ENCODE data around the gene VSIG4.

VSIG4 gene

DNA sequence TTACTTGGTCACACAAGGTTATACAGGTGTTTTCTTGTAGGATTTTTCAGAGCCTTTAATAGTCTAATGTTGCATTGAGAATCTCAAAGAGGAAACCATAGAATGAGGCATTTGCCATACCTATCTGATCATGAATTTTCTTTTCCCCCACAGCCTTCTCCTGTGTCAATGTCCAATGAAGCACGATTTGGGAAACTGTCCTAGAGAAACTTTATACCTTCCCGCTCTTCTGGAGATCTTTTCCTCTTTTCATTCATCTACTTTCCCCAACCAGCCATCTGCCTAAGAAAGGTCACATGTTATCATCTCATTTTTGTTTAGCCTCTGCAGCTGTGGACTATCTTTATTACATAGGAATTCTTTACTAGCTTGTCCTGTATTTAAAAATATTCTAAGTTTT is 19.9 kb downstream of the VSIG4 start:
- Histone ChIP-seq H3K4me3 (ENCODE audit: insufficient read length, low read depth) (no peak overlapping the region), H3K9ac (ENCODE audit: insufficient read length, low read depth) (no peak overlapping the region), H3K27me3 (ENCODE audit: insufficient read depth, insufficient read length) (no peaks in the 10 kb centered on the region), H3K36me3 (ENCODE audit: insufficient read depth, insufficient read length, low read length) (no peaks in the 10 kb centered on the region), H3K4me1 (ENCODE audit: insufficient read depth, insufficient read length) (no peaks in the 10 kb centered on the region), H3K9me3 (ENCODE audit: insufficient read depth, low read length) (no peaks in the 10 kb centered on the region)
- no peak for DNase-seq (ENCODE audit: low read depth, low spot score)
- TF ChIP-seq SUZ12 (IDR thresholded peaks at IDR 0.05; ENCODE audit: extremely low read depth, insufficient read depth, insufficient read length), result no peak
- no peak for TF ChIP-seq YY1 (IDR thresholded peaks at IDR 0.05; ENCODE audit: insufficient read depth, insufficient read length)
- no peak for TF ChIP-seq ZNF274 (IDR thresholded peaks at IDR 0.05; ENCODE audit: low read depth, low read length)

DNA sequence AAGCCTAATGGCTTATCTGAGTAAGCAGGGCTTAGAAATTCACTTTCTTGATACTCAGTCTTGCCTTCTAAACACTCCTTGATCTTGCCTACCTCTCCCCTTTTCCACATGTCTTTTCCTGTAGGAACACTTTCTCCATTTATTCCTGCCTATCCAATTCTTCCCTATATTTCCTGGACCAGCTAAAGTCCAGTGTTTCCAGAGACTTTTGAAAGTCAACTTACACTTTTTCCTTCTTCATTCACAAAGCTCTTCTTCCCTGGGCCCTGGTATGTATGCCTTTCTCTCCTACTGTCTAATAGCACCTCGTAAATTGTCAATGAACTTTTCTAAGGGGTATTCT is 20.6 kb downstream of the VSIG4 start:
- Histone ChIP-seq H3K9me3 (ENCODE audit: insufficient read depth, low read length) (no peaks in the 10 kb centered on the region), H3K36me3 (ENCODE audit: insufficient read depth, insufficient read length, low read length) (no peaks in the 10 kb centered on the region), H3K9ac (ENCODE audit: insufficient read length, low read depth) (no peak overlapping the region), H3K27me3 (ENCODE audit: insufficient read depth, insufficient read length) (no peaks in the 10 kb centered on the region), H3K4me3 (ENCODE audit: insufficient read length, low read depth) (no peak overlapping the region), H3K4me1 (ENCODE audit: insufficient read depth, insufficient read length) (no peaks in the 10 kb centered on the region)
- TF ChIP-seq YY1 (IDR thresholded peaks at IDR 0.05; ENCODE audit: insufficient read depth, insufficient read length), result no peak
- no peak for TF ChIP-seq SUZ12 (IDR thresholded peaks at IDR 0.05; ENCODE audit: extremely low read depth, insufficient read depth, insufficient read length)
- no peak for TF ChIP-seq ZNF274 (IDR thresholded peaks at IDR 0.05; ENCODE audit: low read depth, low read length)
- no peak for DNase-seq (ENCODE audit: low read depth, low spot score)

DNA sequence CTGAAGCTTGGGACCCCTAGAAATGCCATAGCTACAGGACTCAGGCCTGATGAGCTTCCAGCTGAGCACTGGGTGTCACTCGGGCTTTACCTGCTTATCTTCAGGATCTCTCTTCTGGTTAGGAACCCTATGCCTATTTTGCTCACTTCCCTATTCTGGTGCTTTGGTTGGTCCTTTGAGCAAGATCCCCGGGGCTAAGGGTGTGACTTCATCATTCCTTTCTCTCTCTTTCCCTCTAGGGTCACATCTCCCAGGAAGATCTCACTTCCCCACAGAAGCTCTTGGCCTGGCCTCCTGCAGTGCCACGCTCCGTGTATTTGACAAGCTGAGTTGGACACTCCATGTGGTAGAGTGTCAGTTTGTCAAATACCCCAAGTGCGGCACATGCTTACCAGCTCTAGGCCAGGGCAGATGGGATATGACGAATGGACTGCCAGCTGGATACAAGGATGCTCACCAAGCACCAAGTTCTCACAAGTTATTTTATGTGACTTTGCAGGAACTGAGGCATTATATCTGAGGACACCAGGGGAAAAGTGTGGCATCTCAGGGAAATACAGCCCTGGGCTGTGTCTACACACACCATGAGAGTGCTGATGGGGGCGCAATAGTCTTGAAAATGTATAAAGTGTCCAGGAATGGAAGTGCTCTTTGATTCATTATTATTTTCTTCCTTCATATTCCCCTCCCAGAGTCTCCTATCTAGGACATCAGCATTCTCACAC is 21.1 kb downstream of the VSIG4 start:
- H3K9ac ChIP-seq (ENCODE audit: insufficient read length, low read depth), result no peak overlapping the region
- DNase-seq (ENCODE audit: low read depth, low spot score), result no peak
- H3K9me3 ChIP-seq (ENCODE audit: insufficient read depth, low read length), result no peaks in the 10 kb centered on the region
- H3K27me3 ChIP-seq (ENCODE audit: insufficient read depth, insufficient read length), result no peaks in the 10 kb centered on the region
- TF ChIP-seq YY1 (IDR thresholded peaks at IDR 0.05; ENCODE audit: insufficient read depth, insufficient read length), result no peak
- no peak for TF ChIP-seq SUZ12 (IDR thresholded peaks at IDR 0.05; ENCODE audit: extremely low read depth, insufficient read depth, insufficient read length)
- TF ChIP-seq ZNF274 (IDR thresholded peaks at IDR 0.05; ENCODE audit: low read depth, low read length), result no peak
- H3K4me1 ChIP-seq (ENCODE audit: insufficient read depth, insufficient read length), result no peaks in the 10 kb centered on the region
- no peaks in the 10 kb centered on the region for H3K36me3 ChIP-seq (ENCODE audit: insufficient read depth, insufficient read length, low read length)
- no peak overlapping the region for H3K4me3 ChIP-seq (ENCODE audit: insufficient read length, low read depth)

DNA sequence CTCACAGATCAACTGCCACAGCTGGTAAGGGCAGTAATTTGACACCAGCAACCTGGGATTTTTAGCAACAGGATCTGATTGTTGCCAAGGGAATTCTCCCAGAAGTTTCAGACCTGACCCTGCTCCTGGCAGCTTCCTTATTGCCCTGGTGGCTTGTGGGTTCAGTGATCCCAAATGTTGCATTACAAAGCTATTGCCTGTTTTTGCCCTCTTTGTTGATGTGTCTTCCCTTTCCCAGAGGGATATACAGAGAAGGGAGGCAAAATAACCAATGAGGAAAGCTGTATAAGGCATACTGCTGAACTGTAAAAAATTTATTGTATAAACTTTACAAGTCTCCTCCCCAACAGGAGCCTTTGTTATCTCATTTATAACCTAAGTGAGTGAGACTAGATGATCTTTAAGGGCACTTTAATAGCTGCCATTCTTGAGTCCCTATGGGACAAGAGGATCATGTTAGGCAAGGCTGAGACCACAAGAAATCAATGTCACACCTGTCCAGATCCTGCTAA is 22.2 kb downstream of the VSIG4 start:
- TF ChIP-seq ZNF274 (IDR thresholded peaks at IDR 0.05; ENCODE audit: low read depth, low read length) (no peak), SUZ12 (IDR thresholded peaks at IDR 0.05; ENCODE audit: extremely low read depth, insufficient read depth, insufficient read length) (no peak), YY1 (IDR thresholded peaks at IDR 0.05; ENCODE audit: insufficient read depth, insufficient read length) (no peak)
- no peaks in the 10 kb centered on the region for H3K9me3 ChIP-seq (ENCODE audit: insufficient read depth, low read length)
- H3K4me3 ChIP-seq (ENCODE audit: insufficient read length, low read depth), result no peak overlapping the region
- H3K9ac ChIP-seq (ENCODE audit: insufficient read length, low read depth), result no peak overlapping the region
- H3K4me1 ChIP-seq (ENCODE audit: insufficient read depth, insufficient read length), result no peaks in the 10 kb centered on the region
- no peaks in the 10 kb centered on the region for H3K36me3 ChIP-seq (ENCODE audit: insufficient read depth, insufficient read length, low read length)
- DNase-seq (ENCODE audit: low read depth, low spot score), result no peak
- no peaks in the 10 kb centered on the region for H3K27me3 ChIP-seq (ENCODE audit: insufficient read depth, insufficient read length)

DNA sequence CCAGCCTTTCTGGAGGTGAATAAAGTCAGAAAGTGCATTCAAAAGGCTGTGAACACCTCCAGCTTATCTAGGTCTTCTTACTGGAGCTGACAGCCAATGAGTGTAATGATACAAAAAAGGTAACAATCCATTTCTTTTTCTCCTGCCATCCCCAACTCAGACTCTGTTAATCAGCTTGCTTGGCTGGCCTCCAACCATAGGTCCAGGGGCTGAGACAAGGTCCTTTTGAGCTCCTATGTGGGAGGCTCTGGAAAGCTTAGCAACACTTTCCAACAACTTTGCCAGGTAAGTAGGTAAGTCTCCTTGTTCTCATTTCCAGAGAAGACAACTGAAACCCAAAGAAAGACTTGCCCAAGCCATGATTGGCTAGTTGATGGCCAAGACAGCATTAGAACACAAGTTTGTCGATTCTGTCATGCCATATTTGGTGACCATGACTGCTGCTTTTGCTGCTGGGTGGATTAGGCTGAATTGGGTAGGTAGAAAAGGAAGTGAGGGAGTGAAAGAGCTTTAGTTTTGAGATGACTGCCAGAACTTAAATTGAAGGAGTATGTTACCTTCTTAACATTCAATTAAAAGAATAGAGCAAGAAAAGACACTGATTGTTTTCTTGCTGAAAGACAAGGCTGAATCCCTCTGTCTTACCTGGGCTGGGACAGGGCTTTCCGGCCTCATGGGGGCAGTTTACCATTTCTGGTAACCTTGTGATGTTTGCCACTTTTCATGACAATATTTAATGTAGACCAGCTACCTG is 22.8 kb downstream of the VSIG4 start:
- no peak overlapping the region for H3K4me3 ChIP-seq (ENCODE audit: insufficient read length, low read depth)
- TF ChIP-seq YY1 (IDR thresholded peaks at IDR 0.05; ENCODE audit: insufficient read depth, insufficient read length), result no peak
- TF ChIP-seq SUZ12 (IDR thresholded peaks at IDR 0.05; ENCODE audit: extremely low read depth, insufficient read depth, insufficient read length), result no peak
- no peak for TF ChIP-seq ZNF274 (IDR thresholded peaks at IDR 0.05; ENCODE audit: low read depth, low read length)
- no peak overlapping the region for H3K9ac ChIP-seq (ENCODE audit: insufficient read length, low read depth)
- H3K36me3 ChIP-seq (ENCODE audit: insufficient read depth, insufficient read length, low read length), result no peaks in the 10 kb centered on the region
- no peaks in the 10 kb centered on the region for H3K27me3 ChIP-seq (ENCODE audit: insufficient read depth, insufficient read length)
- no peak for DNase-seq (ENCODE audit: low read depth, low spot score)
- no peaks in the 10 kb centered on the region for H3K9me3 ChIP-seq (ENCODE audit: insufficient read depth, low read length)
- no peaks in the 10 kb centered on the region for H3K4me1 ChIP-seq (ENCODE audit: insufficient read depth, insufficient read length)

DNA sequence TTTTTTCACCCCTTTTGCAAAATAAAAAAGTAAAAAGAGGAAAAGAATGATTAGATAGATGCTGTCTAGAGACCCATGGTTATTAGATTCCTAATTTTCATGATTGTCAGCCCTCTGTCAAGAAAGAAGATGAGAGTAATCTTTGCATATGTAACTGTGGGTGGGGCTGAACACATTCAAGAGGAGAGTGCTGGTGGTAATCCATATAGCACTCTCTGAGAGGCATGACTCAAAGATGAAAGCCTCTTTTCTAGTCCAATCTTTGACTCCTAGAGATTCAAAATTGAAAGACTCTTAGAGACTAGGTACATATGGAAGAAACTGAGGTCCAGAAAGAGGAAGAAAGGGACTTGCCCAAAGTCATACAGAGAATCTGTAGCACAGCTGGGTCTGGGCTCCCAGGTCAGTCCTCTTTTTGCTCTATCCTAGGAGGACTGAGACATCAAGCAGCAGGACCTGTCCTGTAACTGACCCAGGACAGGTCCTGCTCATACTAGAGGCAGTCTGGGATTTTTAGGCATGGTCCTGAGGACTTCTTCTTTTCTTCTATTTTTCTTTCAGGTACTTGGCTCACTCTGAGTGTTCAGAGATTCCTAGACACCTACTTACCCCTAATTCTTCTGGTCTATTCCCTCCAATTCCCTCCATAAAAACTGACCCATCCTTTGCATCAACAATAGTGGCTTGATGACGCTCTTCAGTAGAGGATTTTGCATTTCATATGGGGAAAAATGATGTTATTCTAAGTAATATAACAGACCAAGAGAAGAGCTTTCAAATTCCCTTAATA is 23.8 kb downstream of the VSIG4 start:
- Histone ChIP-seq H3K4me3 (ENCODE audit: insufficient read length, low read depth) (no peak overlapping the region), H3K4me1 (ENCODE audit: insufficient read depth, insufficient read length) (no peaks in the 10 kb centered on the region), H3K9ac (ENCODE audit: insufficient read length, low read depth) (no peak overlapping the region), H3K27me3 (ENCODE audit: insufficient read depth, insufficient read length) (no peaks in the 10 kb centered on the region), H3K36me3 (ENCODE audit: insufficient read depth, insufficient read length, low read length) (no peaks in the 10 kb centered on the region), H3K9me3 (ENCODE audit: insufficient read depth, low read length) (no peaks in the 10 kb centered on the region)
- TF ChIP-seq SUZ12 (IDR thresholded peaks at IDR 0.05; ENCODE audit: extremely low read depth, insufficient read depth, insufficient read length) (no peak), ZNF274 (IDR thresholded peaks at IDR 0.05; ENCODE audit: low read depth, low read length) (no peak), YY1 (IDR thresholded peaks at IDR 0.05; ENCODE audit: insufficient read depth, insufficient read length) (no peak)
- no peak for DNase-seq (ENCODE audit: low read depth, low spot score)

Measured in NT2/D1 (cell line).